ENCODE measurements around the gene MIF. TPM values are rescaled to one million over a fixed set of nuclear protein-coding genes. Genes with fewer than 3 reads are reported as not detected.
"Not testable (repeated sequence)": the region's sequence is repeated elsewhere in the genome, so short reads cannot be mapped to it uniquely, and the experiment has no call there.

The MIF gene
- total RNA-seq, 4 donors from 2014 or later: 342 to 807 (median 472) TPM

DNA sequence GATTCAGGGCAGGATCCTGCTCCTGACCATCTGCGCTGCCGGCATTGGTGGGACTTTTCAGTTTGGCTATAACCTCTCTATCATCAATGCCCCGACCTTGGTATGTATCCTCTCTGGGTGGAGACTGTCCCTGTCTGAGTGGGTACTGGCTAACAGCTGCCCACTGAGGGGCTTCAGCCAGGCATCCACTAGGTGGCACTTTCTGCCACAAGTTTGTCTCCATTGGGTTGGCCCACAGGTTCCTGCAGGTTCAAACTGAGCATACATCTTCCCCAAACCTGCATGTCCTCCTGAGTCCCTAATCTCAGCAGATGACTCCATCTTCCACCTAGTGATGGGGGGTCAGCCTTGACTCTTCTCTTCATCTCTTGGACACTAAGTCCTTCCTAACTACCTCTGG, 32.1 kb upstream of the MIF start:
- intact Hi-C loops (cut with DNase I): no loop called here
- TF ChIP-seq, protein P1, sequence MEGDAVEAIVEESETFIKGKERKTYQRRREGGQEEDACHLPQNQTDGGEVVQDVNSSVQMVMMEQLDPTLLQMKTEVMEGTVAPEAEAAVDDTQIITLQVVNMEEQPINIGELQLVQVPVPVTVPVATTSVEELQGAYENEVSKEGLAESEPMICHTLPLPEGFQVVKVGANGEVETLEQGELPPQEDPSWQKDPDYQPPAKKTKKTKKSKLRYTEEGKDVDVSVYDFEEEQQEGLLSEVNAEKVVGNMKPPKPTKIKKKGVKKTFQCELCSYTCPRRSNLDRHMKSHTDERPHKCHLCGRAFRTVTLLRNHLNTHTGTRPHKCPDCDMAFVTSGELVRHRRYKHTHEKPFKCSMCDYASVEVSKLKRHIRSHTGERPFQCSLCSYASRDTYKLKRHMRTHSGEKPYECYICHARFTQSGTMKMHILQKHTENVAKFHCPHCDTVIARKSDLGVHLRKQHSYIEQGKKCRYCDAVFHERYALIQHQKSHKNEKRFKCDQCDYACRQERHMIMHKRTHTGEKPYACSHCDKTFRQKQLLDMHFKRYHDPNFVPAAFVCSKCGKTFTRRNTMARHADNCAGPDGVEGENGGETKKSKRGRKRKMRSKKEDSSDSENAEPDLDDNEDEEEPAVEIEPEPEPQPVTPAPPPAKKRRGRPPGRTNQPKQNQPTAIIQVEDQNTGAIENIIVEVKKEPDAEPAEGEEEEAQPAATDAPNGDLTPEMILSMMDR (IDR thresholded peaks at IDR 0.05): peak in 3 of 6 experiments; percentile 7 to 36 (median 15)
- no peak for TF ChIP-seq POLR2A (IDR thresholded peaks at IDR 0.05)

DNA sequence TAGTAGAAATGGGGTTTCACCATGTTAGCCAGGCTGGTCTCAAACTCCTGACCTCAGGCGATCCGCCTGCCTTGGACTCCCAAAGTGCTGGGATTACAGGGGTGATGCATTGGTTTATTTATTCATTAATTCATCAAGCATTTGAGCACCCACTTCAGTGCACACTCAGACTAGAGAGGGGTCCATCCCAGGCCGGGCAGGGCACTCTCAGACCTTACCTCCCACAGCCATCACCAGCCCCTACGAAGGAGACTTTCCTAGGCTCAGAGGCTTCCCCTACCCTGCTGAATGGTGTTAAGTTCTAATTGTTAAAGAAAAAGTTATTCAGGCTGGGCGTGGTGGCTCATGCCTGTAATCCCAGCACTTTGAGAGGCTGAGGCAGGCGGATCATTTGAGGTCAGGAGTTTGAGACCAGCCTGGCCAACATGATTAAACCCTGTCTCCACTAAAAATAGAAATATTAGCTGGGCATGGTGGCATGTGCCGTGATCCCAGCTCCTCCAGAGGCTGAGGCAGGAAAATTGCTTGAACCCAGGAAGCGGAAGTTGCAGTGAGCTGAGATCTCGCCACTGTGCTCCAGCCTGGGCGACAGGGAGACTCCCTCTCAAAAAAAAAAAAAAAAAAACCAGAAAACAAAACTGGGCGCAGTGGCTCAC, 29.6 kb upstream of the MIF start:
- H3K4me3 ChIP-seq (replicated peaks in 1 of 3); DNase-seq; H3K27me3 ChIP-seq; intact Hi-C loops (cut with DNase I); H3K4me1 ChIP-seq; H3K9me3 ChIP-seq; H3K27ac ChIP-seq: not testable (repeated sequence)
- 70 to 90% methylated on average over 11 of the region's 11 CpGs for WGBS, 2 donors
- peaks cover 0 to 16% of the 10 kb centered on the region in 2 donors for H3K36me3 ChIP-seq

More for the DNA sequence above, 32.1 kb upstream of the MIF start:
- DNase-seq: peak in 1 of 2 donors; percentile 19
- 83 to 91% methylated on average over 3 of the region's 3 CpGs for WGBS, 2 donors
- Histone ChIP-seq H3K36me3 (peaks cover 0 to 1% of the 10 kb centered on the region in 2 donors), H3K27me3 (no peaks in the 10 kb centered on the region), H3K4me1 (peaks cover 10% of the 10 kb centered on the region in 2 donors), H3K4me3 (replicated peaks in 1 of 3) (no peak overlapping the region), H3K9me3 (no peaks in the 10 kb centered on the region), H3K27ac (no peak overlapping the region)

GRCh38 chr22:23868580-23868979, 25.6 kb upstream of the MIF start:
- intact Hi-C loops (cut with DNase I): no loop called here
- TF ChIP-seq, protein P1 (IDR thresholded peaks at IDR 0.05): no peak
- TF ChIP-seq POLR2A (IDR thresholded peaks at IDR 0.05): no peak

DNA sequence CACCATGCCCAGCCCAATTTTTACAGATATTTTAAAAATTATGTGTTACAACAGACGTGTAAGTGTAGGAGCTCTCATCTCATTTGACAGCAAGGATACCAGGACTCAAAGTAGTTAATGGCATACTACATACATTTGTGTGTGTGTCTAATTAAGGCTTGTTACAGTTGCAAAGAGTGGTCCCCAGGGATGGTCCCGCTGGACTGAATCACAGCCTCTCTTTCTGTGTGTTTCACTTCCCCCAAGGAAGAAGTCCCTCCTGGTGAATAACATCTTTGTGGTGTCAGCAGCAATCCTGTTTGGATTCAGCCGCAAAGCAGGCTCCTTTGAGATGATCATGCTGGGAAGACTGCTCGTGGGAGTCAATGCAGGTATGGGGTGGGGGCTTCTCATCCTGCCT, 19.3 kb upstream of the MIF start:
- no peaks in the 10 kb centered on the region for H3K9me3 ChIP-seq
- TF ChIP-seq POLR2A (IDR thresholded peaks at IDR 0.05): no peak
- TF ChIP-seq, protein P1 (IDR thresholded peaks at IDR 0.05): no peak
- intact Hi-C loops (cut with DNase I): no loop called here
- H3K36me3 ChIP-seq: peaks cover 0 to 11% of the 10 kb centered on the region in 2 donors
- 95 to 97% methylated on average over 4 of the region's 4 CpGs for whole genome bisulfite sequencing, 2 donors
- no peak for DNase-seq
- no peaks in the 10 kb centered on the region for H3K4me1 ChIP-seq
- no peaks in the 10 kb centered on the region for H3K27me3 ChIP-seq
- H3K27ac ChIP-seq: no peak overlapping the region
- H3K4me3 ChIP-seq (replicated peaks in 1 of 3): no peak overlapping the region

More at GRCh38 chr22:23868580-23868979, 25.6 kb upstream of the MIF start:
- WGBS, 2 donors: 68 to 87% methylated on average over 4 of the region's 4 CpGs
- H3K4me1 ChIP-seq: no peaks in the 10 kb centered on the region
- peaks cover 0 to 23% of the 10 kb centered on the region in 2 donors for H3K36me3 ChIP-seq
- no peak overlapping the region for H3K27ac ChIP-seq
- no peak overlapping the region for H3K4me3 ChIP-seq (replicated peaks in 1 of 3)
- no peaks in the 10 kb centered on the region for H3K27me3 ChIP-seq
- DNase-seq: no peak
- no peaks in the 10 kb centered on the region for H3K9me3 ChIP-seq

DNA sequence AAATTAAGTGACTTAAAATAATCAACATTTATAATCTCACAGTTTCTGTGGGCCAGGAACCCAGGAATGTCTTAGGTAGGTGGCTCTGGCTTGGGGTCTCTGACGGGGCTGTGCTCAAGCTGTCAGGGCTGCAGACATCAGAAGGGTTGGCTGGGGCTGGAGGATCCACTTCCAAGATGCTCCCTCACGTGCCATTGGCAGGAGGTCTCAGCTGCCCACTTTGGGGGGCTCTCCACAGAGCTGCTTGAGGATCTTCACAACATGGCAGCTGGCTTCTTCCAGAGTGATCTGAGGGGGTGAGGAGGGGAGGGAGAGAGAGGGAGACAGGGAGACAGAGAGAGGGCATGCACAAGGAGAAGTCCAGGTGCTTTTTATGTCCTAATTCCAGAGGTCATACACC, 18.4 kb upstream of the MIF start:
- no peak for DNase-seq
- Histone ChIP-seq H3K27me3 (no peaks in the 10 kb centered on the region), H3K4me3 (replicated peaks in 1 of 3) (no peak overlapping the region), H3K9me3 (no peaks in the 10 kb centered on the region), H3K36me3 (peaks cover 0 to 7% of the 10 kb centered on the region in 2 donors), H3K27ac (no peak overlapping the region), H3K4me1 (no peaks in the 10 kb centered on the region)
- WGBS, 2 donors: 89 to 100% methylated on average over 2 of the region's 2 CpGs
- TF ChIP-seq POLR2A (IDR thresholded peaks at IDR 0.05): no peak
- TF ChIP-seq, protein P1 (IDR thresholded peaks at IDR 0.05): no peak
- intact Hi-C loops (cut with DNase I): no loop called here

Data from thyroid gland (tissue), 4 donors.